ENCODE data around the gene ENO4. TPM values are rescaled to one million over a fixed set of nuclear protein-coding genes. Genes with fewer than 3 reads are reported as not detected.

ENO4 gene
- total and polyA plus RNA-seq, 2 experiments from 2014 or later: 0.24 to 0.44 TPM

DNA sequence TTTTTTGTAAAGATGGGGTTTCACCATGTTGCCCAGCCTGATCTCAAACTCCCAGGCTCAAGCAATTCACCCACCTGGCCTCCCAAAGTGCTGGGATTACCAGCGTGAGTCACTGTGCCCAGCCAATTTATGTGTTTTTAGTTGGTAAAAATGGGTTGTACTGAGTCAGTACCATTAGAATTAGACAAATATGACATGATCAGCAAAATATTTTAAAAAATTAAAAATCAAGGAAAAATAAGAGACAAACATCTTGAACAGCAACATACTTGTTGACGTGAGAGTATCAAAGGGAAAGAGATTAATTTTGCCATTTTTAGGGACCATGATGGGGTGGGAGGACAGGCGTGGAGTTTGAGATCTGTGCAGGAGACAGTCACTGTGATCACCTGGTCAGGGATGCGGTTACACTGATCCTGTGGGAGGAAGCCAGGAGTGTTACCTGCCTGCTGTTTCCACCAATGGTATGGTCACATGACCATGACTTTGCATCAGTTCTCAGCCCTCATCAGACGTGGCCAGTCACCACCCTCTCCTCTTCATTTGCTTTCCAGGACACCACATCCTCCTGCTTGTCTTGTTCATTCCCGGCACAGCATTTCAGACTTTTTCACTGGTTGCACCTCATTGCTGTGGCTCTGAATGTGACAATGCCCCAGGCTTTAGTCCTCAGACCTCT lies 29.2 kb upstream of the ENO4 start (continued):
- TF ChIP-seq, protein P1, sequence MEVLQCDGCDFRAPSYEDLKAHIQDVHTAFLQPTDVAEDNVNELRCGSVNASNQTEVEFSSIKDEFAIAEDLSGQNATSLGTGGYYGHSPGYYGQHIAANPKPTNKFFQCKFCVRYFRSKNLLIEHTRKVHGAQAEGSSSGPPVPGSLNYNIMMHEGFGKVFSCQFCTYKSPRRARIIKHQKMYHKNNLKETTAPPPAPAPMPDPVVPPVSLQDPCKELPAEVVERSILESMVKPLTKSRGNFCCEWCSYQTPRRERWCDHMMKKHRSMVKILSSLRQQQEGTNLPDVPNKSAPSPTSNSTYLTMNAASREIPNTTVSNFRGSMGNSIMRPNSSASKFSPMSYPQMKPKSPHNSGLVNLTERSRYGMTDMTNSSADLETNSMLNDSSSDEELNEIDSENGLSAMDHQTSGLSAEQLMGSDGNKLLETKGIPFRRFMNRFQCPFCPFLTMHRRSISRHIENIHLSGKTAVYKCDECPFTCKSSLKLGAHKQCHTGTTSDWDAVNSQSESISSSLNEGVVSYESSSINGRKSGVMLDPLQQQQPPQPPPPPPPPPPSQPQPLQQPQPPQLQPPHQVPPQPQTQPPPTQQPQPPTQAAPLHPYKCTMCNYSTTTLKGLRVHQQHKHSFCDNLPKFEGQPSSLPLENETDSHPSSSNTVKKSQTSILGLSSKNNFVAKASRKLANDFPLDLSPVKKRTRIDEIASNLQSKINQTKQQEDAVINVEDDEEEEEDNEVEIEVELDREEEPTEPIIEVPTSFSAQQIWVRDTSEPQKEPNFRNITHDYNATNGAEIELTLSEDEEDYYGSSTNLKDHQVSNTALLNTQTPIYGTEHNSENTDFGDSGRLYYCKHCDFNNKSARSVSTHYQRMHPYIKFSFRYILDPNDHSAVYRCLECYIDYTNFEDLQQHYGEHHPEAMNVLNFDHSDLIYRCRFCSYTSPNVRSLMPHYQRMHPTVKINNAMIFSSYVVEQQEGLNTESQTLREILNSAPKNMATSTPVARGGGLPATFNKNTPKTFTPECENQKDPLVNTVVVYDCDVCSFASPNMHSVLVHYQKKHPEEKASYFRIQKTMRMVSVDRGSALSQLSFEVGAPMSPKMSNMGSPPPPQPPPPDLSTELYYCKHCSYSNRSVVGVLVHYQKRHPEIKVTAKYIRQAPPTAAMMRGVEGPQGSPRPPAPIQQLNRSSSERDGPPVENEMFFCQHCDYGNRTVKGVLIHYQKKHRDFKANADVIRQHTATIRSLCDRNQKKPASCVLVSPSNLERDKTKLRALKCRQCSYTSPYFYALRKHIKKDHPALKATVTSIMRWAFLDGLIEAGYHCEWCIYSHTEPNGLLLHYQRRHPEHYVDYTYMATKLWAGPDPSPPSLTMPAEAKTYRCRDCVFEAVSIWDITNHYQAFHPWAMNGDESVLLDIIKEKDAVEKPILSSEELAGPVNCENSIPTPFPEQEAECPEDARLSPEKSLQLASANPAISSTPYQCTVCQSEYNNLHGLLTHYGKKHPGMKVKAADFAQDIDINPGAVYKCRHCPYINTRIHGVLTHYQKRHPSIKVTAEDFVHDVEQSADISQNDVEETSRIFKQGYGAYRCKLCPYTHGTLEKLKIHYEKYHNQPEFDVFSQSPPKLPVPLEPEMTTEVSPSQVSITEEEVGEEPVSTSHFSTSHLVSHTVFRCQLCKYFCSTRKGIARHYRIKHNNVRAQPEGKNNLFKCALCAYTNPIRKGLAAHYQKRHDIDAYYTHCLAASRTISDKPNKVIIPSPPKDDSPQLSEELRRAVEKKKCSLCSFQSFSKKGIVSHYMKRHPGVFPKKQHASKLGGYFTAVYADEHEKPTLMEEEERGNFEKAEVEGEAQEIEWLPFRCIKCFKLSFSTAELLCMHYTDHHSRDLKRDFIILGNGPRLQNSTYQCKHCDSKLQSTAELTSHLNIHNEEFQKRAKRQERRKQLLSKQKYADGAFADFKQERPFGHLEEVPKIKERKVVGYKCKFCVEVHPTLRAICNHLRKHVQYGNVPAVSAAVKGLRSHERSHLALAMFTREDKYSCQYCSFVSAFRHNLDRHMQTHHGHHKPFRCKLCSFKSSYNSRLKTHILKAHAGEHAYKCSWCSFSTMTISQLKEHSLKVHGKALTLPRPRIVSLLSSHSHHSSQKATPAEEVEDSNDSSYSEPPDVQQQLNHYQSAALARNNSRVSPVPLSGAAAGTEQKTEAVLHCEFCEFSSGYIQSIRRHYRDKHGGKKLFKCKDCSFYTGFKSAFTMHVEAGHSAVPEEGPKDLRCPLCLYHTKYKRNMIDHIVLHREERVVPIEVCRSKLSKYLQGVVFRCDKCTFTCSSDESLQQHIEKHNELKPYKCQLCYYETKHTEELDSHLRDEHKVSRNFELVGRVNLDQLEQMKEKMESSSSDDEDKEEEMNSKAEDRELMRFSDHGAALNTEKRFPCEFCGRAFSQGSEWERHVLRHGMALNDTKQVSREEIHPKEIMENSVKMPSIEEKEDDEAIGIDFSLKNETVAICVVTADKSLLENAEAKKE (CRISPR knock-in tag; IDR thresholded peaks at IDR 0.05): no peak
- TF ChIP-seq CREB1 (CRISPR knock-in tag; IDR thresholded peaks at IDR 0.05; ENCODE audit: low read depth): no peak
- no peak for TF ChIP-seq POLR2AphosphoS5 (IDR thresholded peaks at IDR 0.05; ENCODE audit: low read depth)
- no peak for TF ChIP-seq JUNB (IDR thresholded peaks at IDR 0.05; ENCODE audit: unreplicated experiment)

DNA sequence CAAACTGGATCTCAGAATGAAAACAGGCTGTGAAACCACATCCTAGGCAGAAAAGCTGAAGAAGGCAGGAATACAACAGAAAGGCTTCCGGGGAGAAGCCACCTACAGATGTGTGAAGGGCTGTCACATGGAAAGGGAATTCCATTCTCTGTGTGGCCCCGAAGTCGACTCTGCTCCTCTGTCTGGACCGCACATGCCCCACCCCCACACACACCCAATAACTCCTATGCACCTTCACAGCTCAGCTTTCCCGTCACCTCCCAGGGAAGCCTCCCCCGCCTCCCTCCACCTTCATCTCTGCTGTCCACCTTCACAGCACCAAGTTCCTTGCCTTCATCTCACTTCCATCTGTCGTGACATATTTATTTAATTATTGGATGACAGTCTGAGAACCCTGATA lies 23.4 kb upstream of the ENO4 start:
- H4K20me1 ChIP-seq (replicated peaks; ENCODE audit: insufficient read depth): no peaks in the 10 kb centered on the region
- H3F3A ChIP-seq (replicated peaks; ENCODE audit: low read depth): no peaks in the 10 kb centered on the region
- no peak overlapping the region for H3K27ac Mint-ChIP-seq
- peaks cover 10% of the 10 kb centered on the region; the same call in 1 of the 2 replicates for H3K4me1 ChIP-seq (ENCODE audit: insufficient read depth)
- H3K27me3 ChIP-seq (ENCODE audit: insufficient read depth): no peaks in the 10 kb centered on the region
- H3K4me2 ChIP-seq: no peak overlapping the region
- ATAC-seq (peak; percentile 53), DNase-seq (ENCODE audit: low spot score) (no peak)
- peaks cover 18% of the 10 kb centered on the region for H3K4me1 Mint-ChIP-seq
- H3K79me2 ChIP-seq (replicated peaks; ENCODE audit: insufficient read depth): no peaks in the 10 kb centered on the region
- no peaks in the 10 kb centered on the region for H3K9me2 ChIP-seq (ENCODE audit: insufficient read depth)
- H3K36me3 Mint-ChIP-seq (ENCODE audit: low read depth): peaks cover 5% of the 10 kb centered on the region; the same call in 2 of the 3 replicates
- H3K27me3 Mint-ChIP-seq (ENCODE audit: insufficient read depth, low read depth, poor library complexity): peaks cover 2% of the 10 kb centered on the region
- H3K36me3 ChIP-seq (ENCODE audit: insufficient read depth): no peaks in the 10 kb centered on the region
- no peak overlapping the region for H3K4me3 Mint-ChIP-seq
- no peak overlapping the region for H3K4me3 ChIP-seq
- TF ChIP-seq STAT1 (IDR thresholded peaks at IDR 0.05; ENCODE audit: unreplicated experiment): no peak
- no peak overlapping the region for H2AFZ ChIP-seq
- H3K27ac ChIP-seq (ENCODE audit: low read depth): no peak overlapping the region; the same call in 1 of the 2 replicates
- no peaks in the 10 kb centered on the region for H3K9me3 Mint-ChIP-seq
